DMS53 (cell line): ENCODE data around the gene MACROD1.

Experiments used
- DNase-seq: peaks from one replicate; lab custom pipeline; 2025; lab: John Stamatoyannopoulos, UW

Gene MACROD1

GRCh38 chr11:64130618-64131017 is 35.3 kb downstream of the MACROD1 start:
- DNase-seq: no peak

GRCh38 chr11:64129403-64129802 is 36.5 kb downstream of the MACROD1 start:
- DNase-seq: no peak

- no peak for DNase-seq
Observed at GRCh38 chr11:64128255-64129006, 37.5 kb downstream of the MACROD1 start.

- DNase-seq: no peak
Observed at GRCh38 chr11:64127267-64128072, 38.4 kb downstream of the MACROD1 start.

GRCh38 chr11:64126796-64127195 is 39.1 kb downstream of the MACROD1 start:
- no peak for DNase-seq

GRCh38 chr11:64126371-64126770 is 39.5 kb downstream of the MACROD1 start:
- DNase-seq: no peak

- DNase-seq: no peak
Observed at GRCh38 chr11:64125676-64126075, 40.2 kb downstream of the MACROD1 start.

- no peak for DNase-seq
Observed at GRCh38 chr11:64124147-64124546, 41.8 kb downstream of the MACROD1 start.

GRCh38 chr11:64123679-64124078 is 42.2 kb downstream of the MACROD1 start:
- DNase-seq: no peak

- no peak for DNase-seq
Observed at GRCh38 chr11:64122411-64123410, 43.2 kb downstream of the MACROD1 start.

GRCh38 chr11:64121663-64122410 is 44.1 kb downstream of the MACROD1 start:
- DNase-seq: no peak

- DNase-seq: no peak
Observed at GRCh38 chr11:64120951-64121569, 44.9 kb downstream of the MACROD1 start.

GRCh38 chr11:64119700-64120099 is 46.2 kb downstream of the MACROD1 start:
- DNase-seq: no peak

GRCh38 chr11:64118876-64119665 is 46.8 kb downstream of the MACROD1 start:
- DNase-seq: no peak

GRCh38 chr11:64117763-64118459 is 48.0 kb downstream of the MACROD1 start:
- no peak for DNase-seq

GRCh38 chr11:64115531-64116522 is 50.1 kb downstream of the MACROD1 start:
- DNase-seq: no peak

- DNase-seq: no peak
Observed at GRCh38 chr11:64114231-64114630, 51.7 kb downstream of the MACROD1 start.

- DNase-seq: no peak
Observed at GRCh38 chr11:64113462-64113780, 52.5 kb downstream of the MACROD1 start.
